Upper lobe of right lung (tissue), 1 donor: ENCODE measurements around the gene MAML3. TPM values are rescaled to one million over a fixed set of nuclear protein-coding genes. Genes with fewer than 3 reads are reported as not detected.

Experiments used
- ATAC-seq: fragments of 200-7000 bp; cut with Tn5 transposase; one replicate; pipeline ENCODE4 v1.9.1; 2020; ENCODE audit warnings: mild to moderate bottlenecking, moderate library complexity
- DNase-seq: peaks from one replicate; pipeline ENCODE4 v3.0.0-alpha.2; 2020
- H3K27ac ChIP-seq: fragments of 200-600 bp; one replicate; pipeline ENCODE4 v1.8.0; 2022
- H3K27me3 ChIP-seq: fragments of 200-600 bp; one replicate; pipeline ENCODE4 v1.8.0; 2022; ENCODE audit warnings: mild to moderate bottlenecking
- H3K36me3 ChIP-seq: fragments of 200-600 bp; one replicate; pipeline ENCODE4 v1.8.0; 2022
- H3K4me1 ChIP-seq: fragments of 200-600 bp; one replicate; pipeline ENCODE4 v1.8.0; 2022
- H3K4me3 ChIP-seq: fragments of 200-600 bp; one replicate; pipeline ENCODE4 v1.8.0; 2022; ENCODE audit warnings: mild to moderate bottlenecking
- H3K9me3 ChIP-seq: fragments of 200-600 bp; one replicate; pipeline ENCODE4 v1.8.0; 2022
- intact Hi-C: fragments of 100-400 bp; cut with DNase I; formaldehyde crosslinking; loops from one replicate; pipeline ENCODE4 v1.11.0; 2022
- total RNA-seq: library from RNA; stranded (reverse); fragmentation: NEBNext Ultra II Directional; extraction: Animal tissue kit (Norgen Biotek cat#: 25700); gene quantifications from one replicate; pipeline ENCODE4 v1.2.1, GENCODE V29; 2021
- TF ChIP-seq, protein P1 (sequence below): fragments of 200-600 bp; IDR thresholded peaks from one replicate; pipeline ENCODE4 v1.8.0; 2022; ENCODE audit warnings: antibody characterized with exemption
- donor health status: DM: no; HTN: yes; CAD: no; lungs with severe emphysema.

The MAML3 gene
- total RNA-seq, 1 donor from 2014 or later = 13.1 TPM

DNA sequence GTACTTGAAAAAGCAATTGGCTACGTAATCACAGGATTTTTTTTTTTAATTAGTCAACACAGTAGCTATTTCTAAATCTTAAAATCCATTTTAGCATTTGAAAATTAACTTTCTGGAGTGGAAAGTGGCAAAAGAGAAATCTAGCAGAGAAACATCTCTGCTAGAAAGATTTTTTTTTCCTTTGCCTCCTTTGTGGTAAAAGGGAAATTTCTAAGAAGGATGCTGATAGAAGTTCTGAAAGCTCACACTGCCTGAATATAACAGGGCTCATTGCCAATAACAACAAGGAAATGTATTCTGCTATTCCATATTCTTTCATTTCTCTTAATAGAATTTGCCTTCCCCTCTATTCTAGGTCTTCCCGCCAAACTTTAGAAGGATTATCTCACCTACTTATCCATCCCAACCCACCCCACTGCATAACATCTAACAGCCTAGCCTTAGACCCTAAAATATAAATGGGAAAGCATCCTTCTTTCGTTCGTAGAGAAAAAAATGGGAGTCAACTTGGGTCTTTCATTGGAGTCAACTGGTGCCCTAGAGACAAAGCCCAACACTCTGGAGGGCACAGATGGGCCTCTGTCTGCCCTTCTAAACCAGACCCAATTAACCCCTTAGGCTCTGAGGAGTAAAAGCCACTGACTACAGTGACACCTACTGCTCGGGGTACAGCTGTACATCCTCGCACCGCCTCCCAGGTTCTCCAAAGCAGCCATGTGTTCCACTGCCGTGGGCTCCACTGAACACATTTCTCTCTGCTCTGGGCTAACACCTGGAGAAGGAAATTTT, 103.9 kb downstream of the MAML3 start:
- Histone ChIP-seq H3K4me3 (peak overlapping the region; percentile 44), H3K4me1 (peaks cover 19% of the 10 kb centered on the region), H3K9me3 (no peaks in the 10 kb centered on the region), H3K27ac (peak overlapping the region; percentile 65), H3K27me3 (no peaks in the 10 kb centered on the region), H3K36me3 (no peaks in the 10 kb centered on the region)
- ATAC-seq (peak; percentile 13), DNase-seq (no peak)
- TF ChIP-seq, protein P1, sequence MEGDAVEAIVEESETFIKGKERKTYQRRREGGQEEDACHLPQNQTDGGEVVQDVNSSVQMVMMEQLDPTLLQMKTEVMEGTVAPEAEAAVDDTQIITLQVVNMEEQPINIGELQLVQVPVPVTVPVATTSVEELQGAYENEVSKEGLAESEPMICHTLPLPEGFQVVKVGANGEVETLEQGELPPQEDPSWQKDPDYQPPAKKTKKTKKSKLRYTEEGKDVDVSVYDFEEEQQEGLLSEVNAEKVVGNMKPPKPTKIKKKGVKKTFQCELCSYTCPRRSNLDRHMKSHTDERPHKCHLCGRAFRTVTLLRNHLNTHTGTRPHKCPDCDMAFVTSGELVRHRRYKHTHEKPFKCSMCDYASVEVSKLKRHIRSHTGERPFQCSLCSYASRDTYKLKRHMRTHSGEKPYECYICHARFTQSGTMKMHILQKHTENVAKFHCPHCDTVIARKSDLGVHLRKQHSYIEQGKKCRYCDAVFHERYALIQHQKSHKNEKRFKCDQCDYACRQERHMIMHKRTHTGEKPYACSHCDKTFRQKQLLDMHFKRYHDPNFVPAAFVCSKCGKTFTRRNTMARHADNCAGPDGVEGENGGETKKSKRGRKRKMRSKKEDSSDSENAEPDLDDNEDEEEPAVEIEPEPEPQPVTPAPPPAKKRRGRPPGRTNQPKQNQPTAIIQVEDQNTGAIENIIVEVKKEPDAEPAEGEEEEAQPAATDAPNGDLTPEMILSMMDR = no peak
- intact Hi-C loops = no loop called here

GRCh38 chr4:140049024-140049848, 104.7 kb downstream of the MAML3 start:
- ATAC-seq (peak; percentile 76), DNase-seq (peak; percentile 65)
- Histone ChIP-seq H3K4me3 (peak overlapping the region; percentile 44), H3K27me3 (no peaks in the 10 kb centered on the region), H3K36me3 (no peaks in the 10 kb centered on the region), H3K9me3 (no peaks in the 10 kb centered on the region), H3K4me1 (peaks cover 27% of the 10 kb centered on the region), H3K27ac (peak overlapping the region; percentile 65)
- TF ChIP-seq, protein P1 = no peak
- intact Hi-C loops = no loop called here

DNA sequence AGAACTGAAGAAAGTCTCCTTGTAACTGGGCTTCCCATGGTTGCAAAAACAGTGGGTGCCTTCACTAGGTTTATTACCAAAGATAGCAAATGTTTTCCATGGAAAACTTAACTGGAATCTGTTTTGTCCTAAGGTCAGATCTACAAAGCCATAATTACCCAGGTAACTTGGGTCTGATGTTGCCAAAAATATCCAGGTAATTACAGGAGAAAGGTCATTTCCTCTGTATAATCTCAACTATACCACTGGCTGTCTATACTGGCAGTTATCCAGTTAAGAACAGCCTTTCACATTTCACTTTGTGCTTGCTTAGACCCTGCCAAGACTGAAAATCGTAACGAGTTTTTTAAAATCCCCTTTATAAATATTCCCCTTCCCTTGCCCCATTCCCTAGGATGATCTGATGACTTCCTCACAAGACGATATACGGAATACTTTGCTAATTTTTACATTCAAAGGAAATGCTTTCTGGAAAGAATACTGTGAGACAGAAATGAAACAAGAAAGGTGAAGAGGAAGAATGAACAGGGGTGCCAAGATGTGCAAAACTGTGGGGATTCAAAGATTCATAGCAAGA, 105.5 kb downstream of the MAML3 start:
- DNase-seq (no peak), ATAC-seq (no peak)
- Histone ChIP-seq H3K4me3 (peak overlapping the region; percentile 44), H3K4me1 (peaks cover 32% of the 10 kb centered on the region), H3K27me3 (no peaks in the 10 kb centered on the region), H3K27ac (peak overlapping the region; percentile 65), H3K36me3 (no peaks in the 10 kb centered on the region), H3K9me3 (no peaks in the 10 kb centered on the region)
- intact Hi-C loops = no loop called here
- TF ChIP-seq, protein P1 = no peak

DNA sequence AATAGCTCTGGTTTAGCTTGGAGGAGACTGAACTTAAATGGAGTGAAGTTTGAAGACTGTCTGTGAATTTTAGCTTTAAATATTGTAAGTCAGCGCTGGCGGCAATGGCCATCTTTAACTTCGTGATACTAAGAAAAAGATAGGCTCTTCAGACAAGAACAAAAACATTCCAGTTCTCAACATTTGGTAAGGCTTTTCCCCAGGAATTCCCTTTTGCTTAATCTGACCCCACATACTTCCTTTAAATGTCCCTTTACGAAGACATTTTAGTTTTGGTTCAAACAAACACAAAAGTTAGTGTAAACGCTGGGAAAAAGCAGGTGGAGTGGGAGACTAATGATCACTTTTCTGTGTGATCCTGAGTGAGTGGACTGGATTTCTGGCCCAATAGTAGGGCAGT, 106.2 kb downstream of the MAML3 start:
- H3K4me3 ChIP-seq = no peak overlapping the region
- no peaks in the 10 kb centered on the region for H3K36me3 ChIP-seq
- no peaks in the 10 kb centered on the region for H3K9me3 ChIP-seq
- no peak overlapping the region for H3K27ac ChIP-seq
- ATAC-seq (no peak), DNase-seq (no peak)
- H3K4me1 ChIP-seq = peaks cover 32% of the 10 kb centered on the region
- no peaks in the 10 kb centered on the region for H3K27me3 ChIP-seq
- TF ChIP-seq, protein P1 = no peak
- intact Hi-C loops = no loop called here

- no peak for DNase-seq
- TF ChIP-seq, protein P1 = no peak
- intact Hi-C loops = no loop called here
- no peaks in the 10 kb centered on the region for H3K36me3 ChIP-seq
- H3K27ac ChIP-seq = no peak overlapping the region
- no peaks in the 10 kb centered on the region for H3K27me3 ChIP-seq
- H3K9me3 ChIP-seq = no peaks in the 10 kb centered on the region
- H3K4me3 ChIP-seq = no peak overlapping the region
- no peak for ATAC-seq
- peaks cover 32% of the 10 kb centered on the region for H3K4me1 ChIP-seq
Observed at GRCh38 chr4:140047017-140047640, 106.9 kb downstream of the MAML3 start.
